ENCODE results near the gene CDKL2. TPM values are rescaled to one million over a fixed set of nuclear protein-coding genes. Genes with fewer than 3 reads are reported as not detected.

The CDKL2 gene
- total and polyA plus RNA-seq, 4 donors = 10.1 to 25.1 (median 15.4) TPM

Small RNAs within 50 kb of the gene (small RNA-seq; reads per million reads assigned to genes)
- gene RF00019 (ENCODE audit: low replicate concordance) = not detected

Other genes starting within 250 kb of the CDKL2 start
- 10 to 100 TPM; 24.8 to 48.5 TPM for gene RCHY1, start 116.1 kb downstream of the CDKL2 start, total RNA-seq
- gene RCHY1, start 116.1 kb downstream of the CDKL2 start, polyA plus RNA-seq (ENCODE audit: insufficient read length in 2 of 2) = 10 to 100 TPM; 49.4 to 53.9 TPM
- 10 to 100 TPM; 20.5 to 21.2 TPM for gene THAP6, start 116.1 kb downstream of the CDKL2 start, total RNA-seq
- 10 to 100 TPM; 17.8 to 21.5 TPM for gene THAP6, start 116.1 kb downstream of the CDKL2 start, polyA plus RNA-seq (ENCODE audit: insufficient read length in 2 of 2)
- not detected for gene ODAPH, start 74.5 kb downstream of the CDKL2 start, total RNA-seq
- under 1 TPM; 0.19 to 0.45 TPM for gene ODAPH, start 74.5 kb downstream of the CDKL2 start, polyA plus RNA-seq (ENCODE audit: insufficient read length in 2 of 2)
- gene G3BP2, start 42.9 kb upstream of the CDKL2 start, total RNA-seq = 100 to 1,000 TPM; 126 to 263 TPM
- 100 to 1,000 TPM; 135 to 162 TPM for gene G3BP2, start 42.9 kb upstream of the CDKL2 start, polyA plus RNA-seq (ENCODE audit: insufficient read length in 2 of 2)
- gene USO1, start 94.0 kb upstream of the CDKL2 start, total RNA-seq = 10 to 100 TPM; 81.6 to 84.2 TPM
- gene USO1, start 94.0 kb upstream of the CDKL2 start, polyA plus RNA-seq (ENCODE audit: insufficient read length in 2 of 2) = 10 to 100 TPM; 39.0 to 41.9 TPM

Data from spinal cord (tissue), 4 donors.